Prostate gland (tissue), 2 donors: ENCODE data around the gene CSKMT.
A peak's percentile ranks its signal among the peaks of the same experiment; 100 is the strongest.

Experiments used
- POLR2A ChIP-seq: fragments of 450-650 bp; IDR thresholded peaks from one replicate; pipeline ENCODE4 v1.6.1; 2016; ENCODE audit warnings: antibody characterized with exemption, mild to moderate bottlenecking
- POLR2AphosphoS5 ChIP-seq: sonication (generic); formaldehyde crosslinking; IDR thresholded peaks from one replicate; pipeline ENCODE4 v1.6.1; 2017; ENCODE audit warnings: antibody characterized with exemption
- TF ChIP-seq, protein P1 (sequence below), 4 experiments: fragments of 200-600 bp in 2 of 4; fragments of 450-650 bp in 2 of 4; sonication (generic) in 2 of 4; IDR thresholded peaks; 1 replicate in 3 of 4; 2 replicates in 1 of 4; pipeline ENCODE4 v1.5.1; 2016 to 2019; ENCODE audit warnings: antibody characterized with exemption in 4 of 4, mild to moderate bottlenecking in 2 of 4, moderate library complexity in 2 of 4

DNA sequence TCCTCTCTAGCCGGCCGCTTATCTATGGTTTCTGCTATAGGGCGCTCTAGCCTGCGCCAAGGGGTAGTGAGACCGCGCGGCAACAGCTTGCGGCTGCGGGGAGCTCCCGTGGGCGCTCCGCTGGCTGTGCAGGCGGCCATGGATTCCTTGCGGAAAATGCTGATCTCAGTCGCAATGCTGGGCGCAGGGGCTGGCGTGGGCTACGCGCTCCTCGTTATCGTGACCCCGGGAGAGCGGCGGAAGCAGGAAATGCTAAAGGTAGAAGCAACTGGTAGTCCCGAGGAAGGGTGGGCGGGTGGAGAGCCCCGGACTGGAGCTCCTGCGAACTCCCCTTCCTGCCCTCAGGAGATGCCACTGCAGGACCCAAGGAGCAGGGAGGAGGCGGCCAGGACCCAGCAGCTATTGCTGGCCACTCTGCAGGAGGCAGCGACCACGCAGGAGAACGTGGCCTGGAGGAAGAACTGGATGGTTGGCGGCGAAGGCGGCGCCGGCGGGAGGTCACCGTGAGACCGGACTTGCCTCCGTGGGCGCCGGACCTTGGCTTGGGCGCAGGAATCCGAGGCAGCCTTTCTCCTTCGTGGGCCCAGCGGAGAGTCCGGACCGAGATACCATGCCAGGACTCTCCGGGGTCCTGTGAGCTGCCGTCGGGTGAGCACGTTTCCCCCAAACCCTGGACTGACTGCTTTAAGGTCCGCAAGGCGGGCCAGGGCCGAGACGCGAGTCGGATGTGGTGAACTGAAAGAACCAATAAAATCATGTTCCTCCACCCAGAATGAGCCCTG, 6.7 kb downstream of the CSKMT start, which contains the start of the genes LBHD1 and UQCC3:
- TF ChIP-seq POLR2A (peak; percentile 49), POLR2AphosphoS5 (peak; percentile 80)
- TF ChIP-seq, protein P1, sequence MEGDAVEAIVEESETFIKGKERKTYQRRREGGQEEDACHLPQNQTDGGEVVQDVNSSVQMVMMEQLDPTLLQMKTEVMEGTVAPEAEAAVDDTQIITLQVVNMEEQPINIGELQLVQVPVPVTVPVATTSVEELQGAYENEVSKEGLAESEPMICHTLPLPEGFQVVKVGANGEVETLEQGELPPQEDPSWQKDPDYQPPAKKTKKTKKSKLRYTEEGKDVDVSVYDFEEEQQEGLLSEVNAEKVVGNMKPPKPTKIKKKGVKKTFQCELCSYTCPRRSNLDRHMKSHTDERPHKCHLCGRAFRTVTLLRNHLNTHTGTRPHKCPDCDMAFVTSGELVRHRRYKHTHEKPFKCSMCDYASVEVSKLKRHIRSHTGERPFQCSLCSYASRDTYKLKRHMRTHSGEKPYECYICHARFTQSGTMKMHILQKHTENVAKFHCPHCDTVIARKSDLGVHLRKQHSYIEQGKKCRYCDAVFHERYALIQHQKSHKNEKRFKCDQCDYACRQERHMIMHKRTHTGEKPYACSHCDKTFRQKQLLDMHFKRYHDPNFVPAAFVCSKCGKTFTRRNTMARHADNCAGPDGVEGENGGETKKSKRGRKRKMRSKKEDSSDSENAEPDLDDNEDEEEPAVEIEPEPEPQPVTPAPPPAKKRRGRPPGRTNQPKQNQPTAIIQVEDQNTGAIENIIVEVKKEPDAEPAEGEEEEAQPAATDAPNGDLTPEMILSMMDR (IDR thresholded peaks at IDR 0.05) = peak in 1 of 4 experiments; percentile 22
